ENCODE results near the gene SLC25A4.
"Not testable (repeated sequence)": the region's sequence is repeated elsewhere in the genome, so short reads cannot be mapped to it uniquely, and the experiment has no call there.

Gene SLC25A4

DNA sequence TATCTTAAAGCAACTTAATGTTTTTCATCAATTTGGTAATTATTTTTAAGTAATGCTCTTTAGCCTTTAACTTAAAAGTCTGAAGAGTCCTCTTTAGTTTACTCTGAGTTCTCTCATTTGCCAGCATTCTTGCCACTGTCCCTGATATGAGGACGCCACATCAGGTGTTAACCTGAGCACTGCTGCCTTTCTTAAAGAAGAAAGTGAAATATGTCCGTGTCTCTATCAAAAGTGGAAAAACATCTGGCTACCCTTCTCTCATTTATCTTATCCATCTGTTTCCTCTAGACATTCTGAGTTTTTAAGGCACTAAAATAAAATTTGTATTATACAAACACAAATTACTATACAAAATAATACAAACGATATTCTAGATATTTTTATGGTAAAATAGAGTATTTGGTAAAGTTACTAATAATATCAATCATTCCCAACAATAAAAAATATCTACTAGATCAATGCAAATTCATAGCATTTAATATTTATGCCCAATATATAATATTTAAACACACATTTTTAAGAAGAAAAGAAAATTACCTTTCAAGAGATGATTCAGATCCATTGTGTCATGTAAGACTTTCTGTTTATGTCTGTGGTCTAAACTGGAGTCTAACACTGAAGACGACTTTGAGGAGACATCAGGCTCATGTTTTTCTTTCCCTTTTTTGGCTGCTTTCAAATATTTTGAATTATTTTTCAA lies 46.7 kb downstream of the SLC25A4 start:
- Histone ChIP-seq H3K9ac (ENCODE audit: low read depth, low read length) (no peak overlapping the region), H3K27me3 (ENCODE audit: control insufficient read depth, insufficient read depth, low read length) (no peaks in the 10 kb centered on the region), H3K4me1 (ENCODE audit: control insufficient read depth, insufficient read depth, low read length) (no peaks in the 10 kb centered on the region), H3K9me3 (ENCODE audit: control insufficient read depth, insufficient read depth, low read length) (no peaks in the 10 kb centered on the region), H3K36me3 (ENCODE audit: control insufficient read depth, insufficient read depth, low read length) (no peaks in the 10 kb centered on the region), H3K4me3 (ENCODE audit: low read depth, low read length) (no peak overlapping the region)

DNA sequence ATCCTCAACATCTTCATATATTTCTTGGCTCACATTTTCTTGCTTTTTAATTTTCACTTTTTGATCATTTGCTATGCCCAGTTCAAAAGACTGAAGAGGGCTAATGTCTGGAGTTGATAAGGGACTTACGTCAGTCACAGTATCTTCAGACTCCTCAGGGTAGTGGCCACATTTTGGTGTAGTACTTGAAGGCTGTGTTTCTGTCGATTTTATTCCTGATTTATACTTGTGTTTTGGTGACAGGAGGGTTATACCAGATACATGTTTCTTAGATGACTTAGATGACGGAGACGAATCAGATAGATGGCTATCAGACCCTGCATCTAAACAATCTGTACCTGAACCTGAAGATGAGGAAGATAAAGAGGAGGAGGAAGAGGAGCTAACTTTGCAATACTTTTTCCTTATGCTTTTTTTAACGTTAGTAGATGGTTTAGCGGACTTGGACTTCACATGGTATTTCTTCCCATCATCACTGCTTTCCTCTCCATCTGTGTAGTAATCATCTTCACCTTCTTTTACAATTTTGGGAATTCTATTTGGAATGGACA lies 47.3 kb downstream of the SLC25A4 start:
- no peaks in the 10 kb centered on the region for H3K4me1 ChIP-seq (ENCODE audit: control insufficient read depth, insufficient read depth, low read length)

DNA sequence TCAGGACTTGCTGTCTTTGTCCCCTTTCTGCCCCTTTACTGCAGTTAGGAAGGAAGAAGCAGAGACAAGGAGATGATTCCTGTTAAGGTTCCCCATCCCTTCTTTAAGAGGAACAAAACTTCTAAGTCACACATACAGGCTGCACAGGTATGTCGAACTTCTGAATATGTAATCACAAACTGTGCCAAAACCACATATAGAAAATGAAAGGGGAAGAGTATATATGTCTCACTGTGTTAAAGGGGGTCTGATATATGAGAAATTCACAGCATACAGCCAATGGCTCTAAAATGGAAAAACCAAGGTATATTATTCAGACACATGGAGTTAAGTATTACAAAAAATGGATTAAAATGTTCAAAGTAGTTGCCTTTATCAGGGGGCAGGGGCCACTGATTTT lies 49.0 kb downstream of the SLC25A4 start:
- no peaks in the 10 kb centered on the region for H3K9me3 ChIP-seq (ENCODE audit: control insufficient read depth, insufficient read depth, low read length)
- no peaks in the 10 kb centered on the region for H3K4me1 ChIP-seq (ENCODE audit: control insufficient read depth, insufficient read depth, low read length)
- H3K36me3 ChIP-seq (ENCODE audit: control insufficient read depth, insufficient read depth, low read length), result no peaks in the 10 kb centered on the region
- no peaks in the 10 kb centered on the region for H3K27me3 ChIP-seq (ENCODE audit: control insufficient read depth, insufficient read depth, low read length)
- H3K4me3 ChIP-seq (ENCODE audit: low read depth, low read length), result no peak overlapping the region
- no peak overlapping the region for H3K9ac ChIP-seq (ENCODE audit: low read depth, low read length)

More for the DNA sequence above, 47.3 kb downstream of the SLC25A4 start:
- H3K36me3 ChIP-seq (ENCODE audit: control insufficient read depth, insufficient read depth, low read length), result no peaks in the 10 kb centered on the region
- H3K4me3 ChIP-seq (ENCODE audit: low read depth, low read length), result no peak overlapping the region
- H3K9me3 ChIP-seq (ENCODE audit: control insufficient read depth, insufficient read depth, low read length), result no peaks in the 10 kb centered on the region
- no peaks in the 10 kb centered on the region for H3K27me3 ChIP-seq (ENCODE audit: control insufficient read depth, insufficient read depth, low read length)
- no peak overlapping the region for H3K9ac ChIP-seq (ENCODE audit: low read depth, low read length)

GRCh38 chr4:185194924-185195888 lies 52.1 kb downstream of the SLC25A4 start:
- Histone ChIP-seq H3K36me3 (ENCODE audit: control insufficient read depth, insufficient read depth, low read length) (no peaks in the 10 kb centered on the region), H3K4me1 (ENCODE audit: control insufficient read depth, insufficient read depth, low read length) (no peaks in the 10 kb centered on the region), H3K9me3 (ENCODE audit: control insufficient read depth, insufficient read depth, low read length) (no peaks in the 10 kb centered on the region), H3K4me3 (ENCODE audit: low read depth, low read length) (no peak overlapping the region), H3K27me3 (ENCODE audit: control insufficient read depth, insufficient read depth, low read length) (no peaks in the 10 kb centered on the region), H3K9ac (ENCODE audit: low read depth, low read length) (no peak overlapping the region)

DNA sequence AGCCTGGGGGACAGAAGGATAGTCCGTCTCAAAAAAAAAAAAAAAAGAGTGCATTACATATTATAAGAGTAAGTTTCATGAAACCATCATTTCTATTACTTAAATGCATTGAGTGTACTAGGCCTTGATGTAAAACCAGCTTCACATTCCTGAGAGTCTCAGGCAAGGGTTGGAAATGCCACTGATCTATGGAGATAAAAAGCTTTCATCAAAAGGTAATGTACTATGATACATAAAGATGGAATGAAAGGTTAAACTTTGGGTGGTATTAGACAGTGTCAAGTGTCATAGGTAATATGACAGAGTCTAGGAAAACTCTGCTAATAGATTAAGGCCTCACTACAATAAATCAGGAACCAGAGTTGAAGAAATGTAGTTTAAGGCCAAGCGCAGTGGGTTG lies 53.4 kb downstream of the SLC25A4 start:
- Histone ChIP-seq H3K4me1 (ENCODE audit: control insufficient read depth, insufficient read depth, low read length) (peaks cover 2% of the 10 kb centered on the region), H3K36me3 (ENCODE audit: control insufficient read depth, insufficient read depth, low read length) (no peaks in the 10 kb centered on the region), H3K27me3 (ENCODE audit: control insufficient read depth, insufficient read depth, low read length) (no peaks in the 10 kb centered on the region), H3K4me3 (ENCODE audit: low read depth, low read length) (no peak overlapping the region), H3K9me3 (ENCODE audit: control insufficient read depth, insufficient read depth, low read length) (no peaks in the 10 kb centered on the region), H3K9ac (ENCODE audit: low read depth, low read length) (no peak overlapping the region)

DNA sequence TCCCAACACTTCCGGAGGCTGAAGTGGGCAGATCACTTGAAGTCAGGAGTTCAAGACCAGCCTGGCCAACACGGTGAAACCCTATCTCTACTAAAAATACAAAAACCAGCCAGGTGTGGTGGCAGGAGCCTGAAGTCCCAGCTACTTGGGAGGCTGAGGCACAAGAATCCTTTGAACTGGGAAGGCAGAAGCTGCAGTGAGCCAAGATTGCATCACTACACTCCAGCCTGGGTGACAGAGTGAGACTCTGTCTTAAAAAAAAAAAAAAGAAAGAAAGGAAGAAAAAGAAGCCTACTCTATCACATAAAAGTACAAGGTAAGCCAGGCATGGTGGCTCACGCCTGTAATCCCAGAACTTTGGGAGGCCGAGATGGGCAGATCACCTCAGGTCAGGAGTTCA lies 55.1 kb downstream of the SLC25A4 start:
- not testable (repeated sequence) for H3K9ac ChIP-seq (ENCODE audit: low read depth, low read length); H3K36me3 ChIP-seq (ENCODE audit: control insufficient read depth, insufficient read depth, low read length); H3K27me3 ChIP-seq (ENCODE audit: control insufficient read depth, insufficient read depth, low read length); H3K9me3 ChIP-seq (ENCODE audit: control insufficient read depth, insufficient read depth, low read length); H3K4me3 ChIP-seq (ENCODE audit: low read depth, low read length)
- H3K4me1 ChIP-seq (ENCODE audit: control insufficient read depth, insufficient read depth, low read length), result peaks cover 12% of the 10 kb centered on the region
